ENCODE results near the gene PADI2. TPM values are rescaled to one million over a fixed set of nuclear protein-coding genes. Genes with fewer than 3 reads are reported as not detected.

PADI2 gene
- total RNA-seq, 6 donors from 2014 or later = 1.9 to 25.2 (median 4.9) TPM

DNA sequence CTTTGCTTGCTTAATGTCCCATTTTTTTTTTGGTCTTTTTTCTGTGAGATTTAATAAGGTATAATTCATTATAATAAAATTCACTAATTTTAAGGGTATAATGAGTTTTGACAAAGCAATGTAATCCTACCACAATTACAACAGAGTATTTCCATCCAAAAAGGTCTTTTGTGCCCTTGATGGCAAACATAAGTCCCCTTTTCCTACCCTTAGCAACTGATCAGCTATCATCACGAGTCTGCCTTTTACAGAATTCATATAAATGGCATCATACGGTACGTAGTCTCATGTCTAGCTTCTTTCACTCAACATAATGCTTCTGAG, 73.0 kb downstream of the PADI2 start:
- ATAC-seq (ENCODE audit: low FRiP score in 2 of 2) (no peak), DNase-seq (no peak)
- 59 to 67% methylated on average over 3 of the region's 3 CpGs for WGBS, 2 donors
- Histone ChIP-seq H3K27me3 (no peaks in the 10 kb centered on the region), H3K4me3 (no peak overlapping the region), H3K27ac (peak overlapping the region in 1 of 4 donors; percentile 64), H3K4me1 (peaks cover 9 to 16% (median 14%) of the 10 kb centered on the region in 4 donors), H3K36me3 (peaks cover 13 to 56% (median 39%) of the 10 kb centered on the region in 4 donors), H3K9me3 (no peaks in the 10 kb centered on the region)
- TF ChIP-seq POLR2AphosphoS5 (IDR thresholded peaks at IDR 0.05) (no peak), POLR2A (IDR thresholded peaks at IDR 0.05) (no peak)
- TF ChIP-seq, protein P1, sequence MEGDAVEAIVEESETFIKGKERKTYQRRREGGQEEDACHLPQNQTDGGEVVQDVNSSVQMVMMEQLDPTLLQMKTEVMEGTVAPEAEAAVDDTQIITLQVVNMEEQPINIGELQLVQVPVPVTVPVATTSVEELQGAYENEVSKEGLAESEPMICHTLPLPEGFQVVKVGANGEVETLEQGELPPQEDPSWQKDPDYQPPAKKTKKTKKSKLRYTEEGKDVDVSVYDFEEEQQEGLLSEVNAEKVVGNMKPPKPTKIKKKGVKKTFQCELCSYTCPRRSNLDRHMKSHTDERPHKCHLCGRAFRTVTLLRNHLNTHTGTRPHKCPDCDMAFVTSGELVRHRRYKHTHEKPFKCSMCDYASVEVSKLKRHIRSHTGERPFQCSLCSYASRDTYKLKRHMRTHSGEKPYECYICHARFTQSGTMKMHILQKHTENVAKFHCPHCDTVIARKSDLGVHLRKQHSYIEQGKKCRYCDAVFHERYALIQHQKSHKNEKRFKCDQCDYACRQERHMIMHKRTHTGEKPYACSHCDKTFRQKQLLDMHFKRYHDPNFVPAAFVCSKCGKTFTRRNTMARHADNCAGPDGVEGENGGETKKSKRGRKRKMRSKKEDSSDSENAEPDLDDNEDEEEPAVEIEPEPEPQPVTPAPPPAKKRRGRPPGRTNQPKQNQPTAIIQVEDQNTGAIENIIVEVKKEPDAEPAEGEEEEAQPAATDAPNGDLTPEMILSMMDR (IDR thresholded peaks at IDR 0.05) = no peak

DNA sequence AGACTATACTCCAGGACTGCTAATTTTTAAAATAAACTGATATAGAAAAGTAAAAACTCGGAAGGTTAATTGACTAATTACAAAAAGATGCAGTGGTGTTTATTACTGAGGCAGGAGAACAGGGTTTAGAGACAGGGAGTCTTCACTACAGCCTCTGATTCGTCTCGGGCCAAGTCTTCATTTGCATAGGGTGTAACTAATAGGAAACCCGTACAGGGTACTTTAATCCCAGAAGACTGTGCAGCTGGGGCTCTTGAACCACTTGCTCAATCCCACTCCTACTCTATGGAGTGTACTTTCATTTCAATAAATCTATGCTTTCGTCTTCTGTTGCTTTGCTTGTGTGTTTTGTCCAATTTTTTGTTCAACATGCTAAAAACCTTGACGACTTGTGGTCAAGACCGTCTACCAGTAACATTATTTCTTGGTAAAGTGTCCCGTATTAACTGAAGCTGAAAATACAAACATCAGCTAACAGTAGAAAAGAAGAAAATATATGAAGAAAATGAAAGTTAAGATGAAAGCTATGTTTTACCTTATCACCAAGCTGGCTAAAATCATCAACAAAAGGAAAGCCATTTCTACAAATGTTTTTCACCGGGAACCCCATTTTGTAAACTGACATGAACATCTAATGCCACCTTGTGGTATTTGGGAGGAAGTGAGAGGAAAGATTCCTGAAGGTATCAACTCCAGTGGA, 73.5 kb downstream of the PADI2 start:
- DNase-seq (peak in 1 of 2 donors; percentile 66), ATAC-seq (ENCODE audit: low FRiP score in 2 of 2) (peak; percentile 67 to 79)
- Histone ChIP-seq H3K27ac (peak overlapping the region in 3 of 4 donors; percentile 7 to 64 (median 44)), H3K9me3 (no peaks in the 10 kb centered on the region), H3K36me3 (peaks cover 13 to 56% (median 43%) of the 10 kb centered on the region in 4 donors), H3K27me3 (no peaks in the 10 kb centered on the region), H3K4me3 (peak overlapping the region in 3 of 4 donors; percentile 30 to 37 (median 31)), H3K4me1 (peaks cover 9 to 16% (median 12%) of the 10 kb centered on the region in 4 donors)
- TF ChIP-seq, protein P1 (IDR thresholded peaks at IDR 0.05) = peak; percentile 61 to 79 (median 74)
- TF ChIP-seq POLR2AphosphoS5 (IDR thresholded peaks at IDR 0.05) = no peak
- TF ChIP-seq POLR2A (IDR thresholded peaks at IDR 0.05) = no peak
- 29 to 30% methylated on average over 9 of the region's 9 CpGs for WGBS, 2 donors

DNA sequence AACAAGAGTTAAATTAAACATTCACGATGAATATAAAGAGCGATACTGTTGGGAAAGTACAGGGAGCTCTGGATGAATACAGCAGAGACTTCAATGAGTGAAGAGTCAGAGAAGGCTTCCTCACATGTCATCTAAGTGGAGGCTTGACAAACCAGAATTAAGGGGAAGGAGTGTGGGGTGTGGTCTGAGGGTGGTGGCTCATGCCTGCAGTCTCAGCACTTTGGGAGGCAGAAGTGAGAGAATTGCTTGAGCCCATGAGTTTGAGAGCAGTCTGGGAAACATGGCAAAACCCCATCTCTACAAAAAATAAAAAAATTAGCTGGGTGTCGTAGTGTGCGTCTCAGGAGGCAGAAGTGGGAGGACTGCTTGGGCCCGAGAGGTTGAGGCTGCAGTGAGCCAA, 74.1 kb downstream of the PADI2 start:
- H3K27me3 ChIP-seq = no peaks in the 10 kb centered on the region
- peak overlapping the region in 3 of 4 donors; percentile 7 to 44 (median 37) for H3K27ac ChIP-seq
- peaks cover 12 to 56% (median 45%) of the 10 kb centered on the region in 4 donors for H3K36me3 ChIP-seq
- DNase-seq (no peak), ATAC-seq (ENCODE audit: low FRiP score in 2 of 2) (peak; percentile 66 to 91)
- H3K9me3 ChIP-seq = no peaks in the 10 kb centered on the region
- WGBS, 2 donors = 67 to 68% methylated on average over 5 of the region's 5 CpGs
- peaks cover 9 to 16% (median 12%) of the 10 kb centered on the region in 4 donors for H3K4me1 ChIP-seq
- TF ChIP-seq POLR2A (IDR thresholded peaks at IDR 0.05) (no peak), EP300 (IDR thresholded peaks at IDR 0.05) (no peak), POLR2AphosphoS5 (IDR thresholded peaks at IDR 0.05) (no peak)
- TF ChIP-seq, protein P1 (IDR thresholded peaks at IDR 0.05) = no peak
- no peak overlapping the region for H3K4me3 ChIP-seq

DNA sequence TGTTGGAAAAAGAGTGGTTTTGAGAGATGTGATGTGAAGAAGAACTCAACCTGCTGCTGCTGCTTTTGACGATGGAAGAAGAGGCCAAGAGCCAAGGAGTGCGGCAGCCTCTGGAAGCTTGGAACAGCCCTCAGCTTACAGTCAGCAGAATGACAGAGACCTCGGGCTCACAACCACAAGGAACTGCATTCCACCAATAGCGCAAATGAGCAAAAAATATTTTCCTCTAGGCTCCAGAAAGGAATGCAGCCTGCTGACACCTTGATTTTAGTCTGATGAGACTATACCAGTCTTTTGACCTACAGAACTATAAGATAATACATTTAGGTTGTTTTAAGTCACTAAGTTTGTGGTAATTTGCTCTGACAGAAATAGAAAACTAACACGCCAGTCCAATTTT, 75.6 kb downstream of the PADI2 start:
- Histone ChIP-seq H3K27me3 (no peaks in the 10 kb centered on the region), H3K9me3 (no peaks in the 10 kb centered on the region), H3K4me3 (no peak overlapping the region), H3K27ac (no peak overlapping the region), H3K36me3 (peaks cover 7 to 60% (median 39%) of the 10 kb centered on the region in 4 donors), H3K4me1 (peaks cover 9 to 16% (median 12%) of the 10 kb centered on the region in 4 donors)
- ATAC-seq (ENCODE audit: low FRiP score in 2 of 2) = no peak
- 71 to 86% methylated on average over 5 of the region's 5 CpGs for WGBS, 2 donors
- no peak for DNase-seq
- no peak for TF ChIP-seq EP300 (IDR thresholded peaks at IDR 0.05)
- no peak for TF ChIP-seq POLR2AphosphoS5 (IDR thresholded peaks at IDR 0.05)
- TF ChIP-seq POLR2A (IDR thresholded peaks at IDR 0.05) = no peak

DNA sequence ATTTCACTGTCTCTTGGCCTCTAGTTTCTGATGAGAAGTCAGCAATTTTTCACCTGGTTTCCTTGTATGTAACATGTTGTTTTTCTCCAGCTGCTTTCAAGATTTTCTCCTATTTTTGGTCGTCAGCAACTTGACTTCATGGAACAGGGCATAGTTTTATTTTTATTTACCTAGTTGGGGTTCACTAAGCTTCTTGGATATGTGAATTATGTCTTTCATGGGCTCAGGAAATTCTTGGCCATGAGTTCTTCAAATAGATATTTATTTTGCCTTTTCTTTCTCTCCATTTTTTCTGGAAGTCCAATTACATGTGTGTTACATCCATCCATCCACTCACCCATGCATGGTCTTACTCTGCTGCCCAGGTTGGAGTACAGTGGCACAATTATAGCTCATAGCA, 79.1 kb downstream of the PADI2 start:
- TF ChIP-seq EP300 (IDR thresholded peaks at IDR 0.05) (no peak), POLR2A (IDR thresholded peaks at IDR 0.05) (no peak), POLR2AphosphoS5 (IDR thresholded peaks at IDR 0.05) (no peak)
- TF ChIP-seq, protein P1 (IDR thresholded peaks at IDR 0.05) = no peak
- ATAC-seq (ENCODE audit: low FRiP score in 2 of 2) (no peak), DNase-seq (no peak)
- peaks cover 7 to 74% (median 47%) of the 10 kb centered on the region in 4 donors for H3K36me3 ChIP-seq
- H3K4me3 ChIP-seq = no peak overlapping the region
- WGBS, 2 donors = 83% methylated on average over 1 of the region's 1 CpG
- no peak overlapping the region for H3K27ac ChIP-seq
- H3K27me3 ChIP-seq = no peaks in the 10 kb centered on the region
- H3K4me1 ChIP-seq = peaks cover under 1 to 4% (median 2%) of the 10 kb centered on the region in 4 donors
- no peaks in the 10 kb centered on the region for H3K9me3 ChIP-seq

All from upper lobe of left lung (tissue), 6 donors.